HepG2 (cell line): ENCODE results near the gene AP1S3. TPM values are rescaled to one million over a fixed set of nuclear protein-coding genes. Genes with fewer than 3 reads are reported as not detected.

Experiments
- ATAC-seq: fragments of 200-7000 bp; cut with Tn5 transposase; 3 replicates; pipeline ENCODE4 v1.9.1; 2020; ENCODE audit warnings: mild to moderate bottlenecking, moderate library complexity
- BruUV-seq: library from RNA; stranded (reverse); fragments of 400-500 nt; replicated peaks from 2 replicates; lab custom pipeline; 2021; lab: Mats Ljungman, UMichigan
- CTCF ChIA-PET: fragments of 300-600 bp; formaldehyde crosslinking; extraction: SDS; loops from one replicate; lab custom pipeline; 2021; ENCODE audit warnings: low total read pairs, inconsistent platforms, low intra/inter-chr PET ratio; lab: Yijun Ruan, JAX
- POLR2A ChIA-PET: fragments of 350-600 bp; sonication (Branson Sonifier 250); formaldehyde crosslinking; loops from one replicate; lab custom pipeline; 2020; ENCODE audit warnings: antibody characterized with exemption, inconsistent platforms; lab: Yijun Ruan, JAX
- DNase-seq: peaks from one replicate; pipeline ENCODE4 v3.0.0-alpha.2; 2015; ENCODE audit warnings: low spot score
- FAIRE-seq: peaks from 3 replicates; lab custom pipeline; 2011; peaks lifted over from hg19 to GRCh38; lab: Jason Lieb, UNC
- H2AFZ ChIP-seq: one replicate; pipeline ENCODE4 v1.6.1; 2011; ENCODE audit warnings: low read length, inconsistent platforms
- H3K27ac ChIP-seq: fragments of 300-600 bp; 3 replicates; pipeline ENCODE4 v1.8.0; 2011; ENCODE audit warnings: mixed run types, mild to moderate bottlenecking, mixed read lengths, low read length, inconsistent platforms; ENCODE audit not compliant: insufficient read depth; ENCODE audit errors: extremely low read length
- H3K27me3 ChIP-seq, 2 experiments: fragments of 200-600 bp in 1 of 2; 2 replicates in 1 of 2; 3 replicates in 1 of 2; pipeline versions ENCODE4 v1.6.0 to v1.8.0; 2011; ENCODE audit warnings: low read length in 2 of 2, mild to moderate bottlenecking in 2 of 2, moderate library complexity in 2 of 2, inconsistent platforms in 1 of 2; ENCODE audit not compliant: insufficient read depth in 2 of 2, control insufficient read depth in 1 of 2
- H3K36me3 ChIP-seq, 2 experiments: fragments of 200-600 bp in 1 of 2; replicated peaks in 1 of 2; 2 replicates in 1 of 2; 3 replicates in 1 of 2; pipeline versions ENCODE4 v1.5.1 to v1.8.0; 2011; ENCODE audit warnings: low read length in 2 of 2, inconsistent platforms in 1 of 2; ENCODE audit not compliant: insufficient read depth in 2 of 2, control insufficient read depth in 1 of 2
- H3K4me1 ChIP-seq: 2 replicates; pipeline ENCODE4 v1.5.1; 2012; ENCODE audit warnings: low read length, inconsistent platforms; ENCODE audit not compliant: insufficient read depth
- H3K4me2 ChIP-seq: 2 replicates; pipeline ENCODE4 v1.6.0; 2011; ENCODE audit warnings: low read depth, low read length, inconsistent platforms
- H3K4me3 ChIP-seq, 3 experiments: fragments of 200-600 bp in 1 of 3; sonication (generic), shearing (Covaris generic) in 1 of 3; replicated peaks in 1 of 3; 2 replicates each; pipeline ENCODE4 v1.5.1; 2011 to 2016; ENCODE audit warnings: low read length in 3 of 3, inconsistent platforms in 2 of 3, low read depth in 2 of 3, mild to moderate bottlenecking in 2 of 3, control low read depth in 1 of 3, mixed read lengths in 1 of 3; ENCODE audit not compliant: insufficient read depth in 1 of 3
- H3K79me2 ChIP-seq: one replicate; pipeline ENCODE4 v1.6.1; 2011; ENCODE audit warnings: low read length, inconsistent platforms; ENCODE audit not compliant: insufficient read depth
- H3K9ac ChIP-seq: 2 replicates; pipeline ENCODE4 v1.6.0; 2011; ENCODE audit warnings: mild to moderate bottlenecking, low read depth, low read length, inconsistent platforms; ENCODE audit not compliant: insufficient read depth
- H3K9me3 ChIP-seq: 2 replicates; pipeline ENCODE4 v1.5.1; 2012; ENCODE audit warnings: mild to moderate bottlenecking, low read length
- H4K20me1 ChIP-seq: 2 replicates; pipeline ENCODE4 v1.6.0; 2011; ENCODE audit warnings: inconsistent platforms, mild to moderate bottlenecking, low read length, moderate library complexity; ENCODE audit not compliant: insufficient read depth
- CHCHD3 ChIP-seq: sonication (generic); formaldehyde crosslinking; IDR thresholded peaks from 2 replicates; pipeline ENCODE4 v1.8.0; 2022; ENCODE audit warnings: mild to moderate bottlenecking, missing genetic modification reagents, moderate library complexity
- CHD4 ChIP-seq: fragments of 200-600 bp; sonication (generic); IDR thresholded peaks from 2 replicates; pipeline ENCODE4 v1.7.0; 2017; ENCODE audit warnings: mild to moderate bottlenecking, low read length, borderline replicate concordance
- CREBL2 ChIP-seq: sonication (generic); formaldehyde crosslinking; IDR thresholded peaks from 2 replicates; pipeline ENCODE4 v1.8.1; 2023; ENCODE audit warnings: missing genetic modification reagents, mild to moderate bottlenecking, borderline replicate concordance
- FOXK2 ChIP-seq: fragments of 450-650 bp; IDR thresholded peaks from 2 replicates; pipeline ENCODE4 v1.6.1; 2016
- IRF2 ChIP-seq: IDR thresholded peaks from 2 replicates; pipeline ENCODE4 v1.6.1; 2018; ENCODE audit warnings: missing genetic modification reagents, missing compliant biosample characterization
- KLF9 ChIP-seq: IDR thresholded peaks from 2 replicates; pipeline ENCODE4 v1.6.1; 2016; ENCODE audit warnings: low read depth
- NBN ChIP-seq: fragments of 450-650 bp; conservative IDR thresholded peaks from 2 replicates; pipeline ENCODE4 v1.6.1; 2017
- NR2F2 ChIP-seq: IDR thresholded peaks from 2 replicates; pipeline ENCODE4 v1.6.1; 2012; ENCODE audit warnings: low read depth, inconsistent platforms, borderline replicate concordance
- RBM22 ChIP-seq: fragments of 200-400 bp; formaldehyde crosslinking; optimal IDR thresholded peaks from 2 replicates; pipeline ENCODE3; 2017; ENCODE audit warnings: mild to moderate bottlenecking, low read length, moderate library complexity
- TAF15 ChIP-seq: fragments of 200-400 bp; formaldehyde crosslinking; IDR thresholded peaks from one replicate; pipeline ENCODE4 v1.6.1; 2018; ENCODE audit warnings: mild to moderate bottlenecking, low read depth, low read length; ENCODE audit not compliant: poor library complexity, severe bottlenecking
- WIZ ChIP-seq: sonication (generic); formaldehyde crosslinking; IDR thresholded peaks from 2 replicates; pipeline ENCODE4 v1.5.1; 2020; ENCODE audit warnings: mild to moderate bottlenecking, missing genetic modification reagents
- ZNF275 ChIP-seq: sonication (generic); formaldehyde crosslinking; IDR thresholded peaks from 2 replicates; pipeline ENCODE4 v1.8.0; 2022; ENCODE audit warnings: missing genetic modification reagents, mild to moderate bottlenecking, inconsistent platforms, borderline replicate concordance
- ZNF280B ChIP-seq: sonication (generic); formaldehyde crosslinking; IDR thresholded peaks from 2 replicates; pipeline ENCODE4 v1.5.0; 2020; ENCODE audit warnings: missing genetic modification reagents, mild to moderate bottlenecking, borderline replicate concordance
- ZNF282 ChIP-seq: fragments of 450-650 bp; IDR thresholded peaks from 2 replicates; pipeline ENCODE4 v1.6.1; 2018; ENCODE audit not compliant: partially characterized antibody
- ZNF354B ChIP-seq: sonication (generic); formaldehyde crosslinking; IDR thresholded peaks from 2 replicates; pipeline ENCODE4 v1.8.0; 2022; ENCODE audit warnings: mild to moderate bottlenecking, missing genetic modification reagents
- ZNF569 ChIP-seq: sonication (generic); formaldehyde crosslinking; IDR thresholded peaks from 2 replicates; pipeline ENCODE4 v1.5.0; 2020; ENCODE audit warnings: mild to moderate bottlenecking, missing genetic modification reagents, moderate library complexity, borderline replicate concordance
- ZNF577 ChIP-seq: sonication (generic); formaldehyde crosslinking; IDR thresholded peaks from 2 replicates; pipeline ENCODE4 v1.4.0; 2020; ENCODE audit warnings: mild to moderate bottlenecking, low read depth, missing genetic modification reagents, borderline replicate concordance
- in situ Hi-C: cut with HindIII; loops from 2 replicates; pipeline ENCODE4 v1.10.0; 2017; ENCODE audit warnings: low pct_unique_long_range_greater_than_20kb; ENCODE audit not compliant: extremely low pct_ligation_motif_present
- intact Hi-C: fragments of 100-400 bp; cut with micrococcal nuclease; formaldehyde crosslinking; loops from one replicate; pipeline ENCODE4 v1.10.0; 2022; ENCODE audit not compliant: unreplicated experiment
- polyA plus RNA-seq, 8 experiments: library from polyadenylated mRNA; depleted of rRNA in 3 of 8; stranded (reverse) in 7 of 8; unstranded in 1 of 8; fragments of >200 nt; fragmentation: Illumina TruSeq in 4 of 8; extraction: Trizol in 4 of 8; gene quantifications; 2 replicates each; pipeline versions ENCODE4 v1.2.1 to v1.2.3, GENCODE V29; 2011 to 2016; ENCODE audit warnings: low read depth in 4 of 8, missing spikeins in 1 of 8, mixed read lengths in 1 of 8; ENCODE audit not compliant: insufficient read depth in 1 of 8
- total RNA-seq, 5 experiments: library from RNA; depleted of rRNA; stranded (reverse); fragments of >200 nt; fragmentation: Illumina TruSeq; extraction: Trizol; gene quantifications; 2 replicates each; pipeline ENCODE4 v1.2.3, GENCODE V29; 2016; ENCODE audit warnings: low read depth in 1 of 5

The AP1S3 gene
- total and polyA plus RNA-seq, 2 of the 13 experiments (the other 11 are each of a cell fraction or from before 2014, with no cell fraction given) = 3.0 to 16.3 TPM

GRCh38 chr2:223768179-223768578, 69.2 kb downstream of the AP1S3 start (continued):
- TF ChIP-seq TAF15 (no peak), ZNF280B (CRISPR knock-in tag) (no peak), ZNF354B (CRISPR knock-in tag) (no peak), CREBL2 (CRISPR knock-in tag) (no peak), CHD4 (no peak), ZNF577 (CRISPR knock-in tag) (no peak)

GRCh38 chr2:223767341-223767740, 70.0 kb downstream of the AP1S3 start:
- BruUV-seq = no TSS peak
- FAIRE-seq (no peak), DNase-seq (no peak), ATAC-seq (no peak)
- Histone ChIP-seq H3K9ac (no peak overlapping the region), H3K4me1 (peaks cover 8% of the 10 kb centered on the region), H3K36me3 (no peaks in the 10 kb centered on the region), H3K27ac (no peak overlapping the region), H2AFZ (no peak overlapping the region), H3K79me2 (no peaks in the 10 kb centered on the region), H3K4me3 (no peak overlapping the region), H4K20me1 (no peaks in the 10 kb centered on the region), H3K27me3 (no peaks in the 10 kb centered on the region), H3K4me2 (no peak overlapping the region), H3K9me3 (no peaks in the 10 kb centered on the region)
- CTCF ChIA-PET = no interaction called here
- no peak for TF ChIP-seq FOXK2
- no peak for TF ChIP-seq WIZ (CRISPR knock-in tag)
- no peak for TF ChIP-seq IRF2 (CRISPR knock-in tag)
- TF ChIP-seq KLF9 (CRISPR knock-in tag) = no peak
- no peak for TF ChIP-seq ZNF282
- TF ChIP-seq CHCHD3 = no peak
- TF ChIP-seq ZNF569 (CRISPR knock-in tag) = no peak
- no peak for TF ChIP-seq RBM22
- no peak for TF ChIP-seq ZNF275 (CRISPR knock-in tag)
- TF ChIP-seq NR2F2 = no peak
- TF ChIP-seq NBN = no peak
- intact Hi-C loops = no loop called here
- in situ Hi-C loops = no loop called here
- POLR2A ChIA-PET = no interaction called here
